NCI-H1105 treated with DMSO at 0.1 percent for 48 hours (cell line): ENCODE results near the gene ARHGEF40.

Experiments used
- DNase-seq: peaks from one replicate; lab custom pipeline; 2025; lab: John Stamatoyannopoulos, UW

Gene ARHGEF40

DNA sequence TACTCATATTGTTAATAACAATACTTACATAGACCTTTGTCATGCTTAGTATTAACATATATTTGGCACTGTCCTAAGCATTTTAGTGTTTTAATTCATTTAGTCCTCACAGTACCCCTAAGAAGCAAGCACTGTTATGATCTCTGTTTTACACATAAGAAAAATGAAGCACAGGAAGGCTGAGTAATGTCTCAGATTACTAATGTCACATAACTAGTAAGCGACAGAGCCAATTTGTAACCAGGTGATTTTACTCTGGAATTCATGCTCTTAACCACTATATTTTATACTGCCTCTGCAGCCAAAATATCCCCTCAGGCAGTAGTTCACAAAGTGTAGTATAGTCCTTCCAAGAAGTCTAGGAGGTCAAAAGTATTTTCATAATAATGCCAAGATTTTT lies 51.0 kb downstream of the ARHGEF40 start:
- DNase-seq, result no peak

DNA sequence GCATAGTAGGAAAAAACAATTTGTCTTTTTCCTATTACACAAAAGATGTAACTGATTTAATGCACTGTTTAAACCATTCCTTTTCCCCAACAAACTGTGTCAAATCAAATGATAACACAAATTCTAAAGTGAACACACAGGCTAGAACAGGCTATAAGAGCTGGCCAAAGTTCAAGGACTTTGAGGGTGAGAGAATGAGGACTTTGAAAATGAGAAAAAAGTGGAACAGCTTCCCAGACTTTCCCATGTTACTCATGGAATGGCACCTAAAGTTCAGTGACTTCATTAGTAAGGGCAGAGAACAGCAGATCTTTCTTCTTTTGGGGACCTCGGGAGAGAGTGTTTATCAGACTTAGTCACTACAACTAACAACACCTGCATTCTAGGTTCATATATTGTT lies 53.3 kb downstream of the ARHGEF40 start:
- no peak for DNase-seq

DNA sequence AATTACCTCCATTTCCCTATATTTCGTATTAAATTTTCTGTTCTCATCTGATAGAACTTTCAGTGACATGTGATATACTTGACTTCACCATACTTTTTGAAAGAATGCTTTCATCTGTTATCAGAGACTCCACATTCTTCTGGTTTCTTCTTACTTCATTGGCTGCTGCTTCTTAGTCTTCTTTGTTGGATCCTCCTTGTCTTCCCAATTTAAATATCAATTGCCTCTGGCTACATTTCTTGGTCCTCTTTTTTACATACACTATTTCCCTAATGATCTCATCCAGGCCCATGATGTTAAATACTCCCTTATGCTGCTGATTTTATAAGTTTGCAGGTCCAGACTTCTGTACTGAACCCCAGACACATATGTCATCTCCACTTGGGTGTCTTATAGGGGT lies 63.8 kb downstream of the ARHGEF40 start:
- DNase-seq, result no peak

DNA sequence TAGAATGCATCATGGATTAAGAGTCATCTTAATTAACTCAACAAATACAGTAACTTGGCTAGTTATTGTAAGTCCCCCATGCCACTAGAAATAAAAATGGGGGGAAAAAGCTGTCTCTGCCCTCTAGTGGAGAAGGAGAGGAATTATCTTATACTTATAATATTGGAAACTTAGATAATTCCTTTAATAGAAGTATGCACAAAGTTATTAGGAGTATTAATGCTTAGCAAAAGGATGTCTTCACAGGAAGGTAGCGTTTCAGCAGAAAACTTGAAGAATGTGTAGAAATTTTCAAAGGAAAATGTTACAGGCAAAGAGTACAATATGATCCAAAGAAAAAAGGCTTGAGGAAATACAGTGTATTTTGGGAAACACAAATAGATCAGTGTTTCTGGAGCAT lies 65.9 kb downstream of the ARHGEF40 start:
- DNase-seq, result peak; percentile 53
